GM18505 (cell line): ENCODE data around the gene GNB3.

Experiments
- ATAC-seq: cut with Tn5 transposase; IDR thresholded peaks from one replicate; pipeline ENCODE4 v1.9.1; 2021; ENCODE audit not compliant: unreplicated experiment
- POLR2A ChIP-seq: IDR thresholded peaks from 4 replicates; pipeline ENCODE4 v1.6.1; 2011; ENCODE audit warnings: borderline replicate concordance; ENCODE audit not compliant: insufficient read depth, insufficient read length; ENCODE audit errors: extremely low read depth

Gene GNB3

GRCh38 chr12:6818645-6819044 lies 22.1 kb upstream of the GNB3 start:
- no peak for ATAC-seq
- TF ChIP-seq POLR2A, result no peak

- no peak for TF ChIP-seq POLR2A
- ATAC-seq, result no peak
Observed at GRCh38 chr12:6819106-6820030, 21.4 kb upstream of the GNB3 start.

GRCh38 chr12:6820166-6820565 lies 20.6 kb upstream of the GNB3 start:
- no peak for ATAC-seq
- no peak for TF ChIP-seq POLR2A

GRCh38 chr12:6821591-6822425 lies 18.9 kb upstream of the GNB3 start, which contains the start of gene GPR162:
Gene GPR162, plus strand, starts transcription at chr12:6821821. Its CDS starts 2,078 bp downstream, at chr12:6823899.
- no peak for ATAC-seq

DNA sequence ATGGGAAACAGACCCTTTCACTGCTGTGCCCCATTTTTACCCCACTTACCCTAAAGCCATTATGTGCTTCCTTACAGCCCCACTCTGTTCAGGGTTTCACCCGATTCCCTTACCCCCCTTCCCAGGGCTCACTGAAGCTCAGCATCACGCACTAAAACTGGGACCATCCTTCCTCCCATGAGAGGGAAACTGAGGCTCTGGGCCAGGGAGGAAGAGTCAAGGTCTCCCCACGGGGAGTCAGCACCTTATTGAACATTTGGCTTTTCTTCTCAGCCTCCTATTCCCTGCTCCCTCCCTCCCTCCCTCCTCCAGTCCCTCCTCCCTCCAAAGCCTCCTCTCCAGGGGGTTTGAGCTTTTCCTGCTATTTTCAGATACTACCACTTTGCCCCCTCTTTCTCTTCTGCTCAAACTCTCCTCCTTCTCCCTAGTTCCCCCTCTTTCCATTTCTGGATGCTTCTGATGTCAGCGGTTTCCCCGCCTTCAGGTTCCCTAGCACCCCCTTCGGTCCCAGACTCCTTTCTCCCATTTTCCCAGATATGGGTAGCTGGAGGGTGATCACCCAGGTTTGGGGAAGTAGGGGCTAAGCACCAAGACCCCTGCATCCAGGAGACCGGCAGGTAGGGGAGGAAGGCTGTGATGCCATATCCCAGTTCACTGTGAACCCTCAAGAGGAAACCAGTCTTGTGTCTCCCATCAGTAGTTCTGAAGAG lies 18.1 kb upstream of the GNB3 start:
- no peak for ATAC-seq

More at GRCh38 chr12:6821591-6822425, 18.9 kb upstream of the GNB3 start, which contains the start of gene GPR162:
- TF ChIP-seq POLR2A, result no peak

GRCh38 chr12:6823182-6824084 lies 17.3 kb upstream of the GNB3 start:
- ATAC-seq, result no peak
- TF ChIP-seq POLR2A, result no peak

More for the DNA sequence above, 18.1 kb upstream of the GNB3 start:
- no peak for TF ChIP-seq POLR2A

- no peak for ATAC-seq
- no peak for TF ChIP-seq POLR2A
Observed at GRCh38 chr12:6824085-6824775, 16.5 kb upstream of the GNB3 start.

DNA sequence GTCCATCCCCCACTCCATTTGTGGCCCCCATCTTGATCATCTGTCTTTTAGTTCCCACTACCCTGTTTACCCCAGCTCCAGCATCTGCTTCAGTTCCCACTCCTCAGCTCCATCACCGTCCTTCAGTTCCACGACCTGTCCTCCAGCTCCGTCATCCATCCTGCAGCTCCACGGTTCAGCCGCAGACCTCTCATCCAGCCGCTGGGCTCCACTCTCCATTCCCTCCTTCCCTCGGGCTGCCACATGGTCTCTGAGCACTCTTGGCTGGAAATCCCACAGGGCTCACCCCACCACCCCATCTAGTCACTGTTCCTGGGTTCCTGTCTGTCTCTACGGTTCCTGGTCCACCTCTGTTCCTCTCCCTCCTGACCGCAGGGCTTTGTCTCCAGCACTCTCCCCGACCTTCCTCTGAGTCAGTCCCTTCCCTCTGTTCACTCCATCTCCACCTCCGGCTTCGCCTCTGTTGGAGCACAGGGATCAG lies 15.8 kb upstream of the GNB3 start:
- no peak for TF ChIP-seq POLR2A
- ATAC-seq, result no peak

DNA sequence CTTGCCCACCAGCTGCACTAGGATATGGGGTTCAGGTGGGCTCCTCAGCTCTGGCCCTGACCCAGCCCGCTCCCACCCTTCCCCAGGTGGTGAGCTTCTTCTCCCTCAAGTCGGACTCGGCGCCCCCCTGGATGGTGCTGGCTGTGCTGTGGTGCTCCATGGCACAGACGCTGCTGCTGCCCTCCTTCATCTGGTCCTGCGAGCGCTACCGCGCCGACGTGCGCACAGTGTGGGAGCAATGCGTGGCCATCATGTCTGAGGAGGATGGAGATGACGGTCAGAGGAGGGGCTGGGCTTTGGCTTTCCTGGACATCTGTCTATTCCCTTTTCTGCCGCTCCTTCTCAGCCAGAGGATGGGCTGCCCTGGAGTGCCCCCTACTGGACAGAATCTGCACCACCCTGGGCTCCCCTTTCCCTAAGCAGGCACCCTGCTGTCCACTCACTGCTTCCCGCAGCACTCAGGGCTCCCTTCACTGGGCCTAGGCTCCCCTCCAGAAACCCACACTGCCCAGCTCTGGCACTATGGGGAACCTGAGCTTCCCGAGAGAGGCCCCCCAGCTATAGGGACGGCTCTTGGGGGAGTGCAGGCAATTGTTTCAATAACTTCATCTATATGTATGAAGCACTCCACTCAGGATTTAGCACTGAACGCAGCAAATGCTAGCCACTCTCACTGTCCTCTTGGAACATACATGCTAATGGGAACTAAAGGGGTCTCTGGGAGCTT lies 15.2 kb upstream of the GNB3 start:
- no peak for ATAC-seq
- no peak for TF ChIP-seq POLR2A

DNA sequence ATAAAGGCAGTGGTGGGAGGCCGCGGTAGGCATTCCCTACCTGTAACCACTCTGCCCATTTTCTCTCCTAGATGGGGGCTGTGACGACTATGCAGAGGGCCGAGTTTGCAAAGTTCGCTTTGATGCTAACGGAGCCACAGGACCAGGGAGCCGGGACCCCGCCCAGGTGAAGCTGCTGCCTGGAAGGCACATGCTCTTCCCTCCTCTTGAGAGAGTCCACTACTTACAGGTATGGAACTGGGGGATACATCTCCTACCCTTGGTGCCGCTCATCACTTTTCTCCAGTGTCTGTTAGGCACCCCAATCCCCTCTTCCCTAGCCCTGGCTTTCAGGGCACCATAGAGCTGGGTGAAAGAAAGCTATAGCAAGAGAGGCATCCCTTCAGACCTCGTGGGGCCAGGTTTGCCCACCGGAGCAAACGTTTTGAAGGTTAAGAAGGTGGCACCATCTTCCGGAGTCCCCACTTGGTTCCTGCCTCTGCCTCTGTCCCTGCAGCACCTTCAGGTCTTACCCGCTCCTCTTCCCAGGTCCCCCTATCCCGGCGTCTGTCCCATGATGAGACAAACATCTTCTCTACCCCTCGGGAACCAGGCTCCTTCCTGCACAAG lies 14.5 kb upstream of the GNB3 start:
- TF ChIP-seq POLR2A, result no peak
- no peak for ATAC-seq

- TF ChIP-seq POLR2A, result no peak
- no peak for ATAC-seq
Observed at GRCh38 chr12:6826734-6827436, 13.8 kb upstream of the GNB3 start.
